Muscle of back (tissue), 11 donors: Measurements from ENCODE around the gene ATP11B. TPM values are rescaled to one million over a fixed set of nuclear protein-coding genes. Genes with fewer than 3 reads are reported as not detected.

Source experiments
- DNase-seq, 3 donors: peaks; one replicate each; pipeline versions ENCODE4 v3.0.0 to v3.0.0-alpha.2; 2013
- polyA plus RNA-seq, 10 donors: library from polyadenylated mRNA; unstranded; fragments of 120-200 nt; gene quantifications; one replicate each; pipeline ENCODE4 v1.2.1, GENCODE V29; 2013; ENCODE audit not compliant: insufficient read length in 10 of 10

ATP11B gene
- polyA plus RNA-seq, 10 donors: 39.5 to 54.7 (median 46.6) TPM

GRCh38 chr3:182949688-182950087, 156.4 kb downstream of the ATP11B start:
- no peak for DNase-seq

GRCh38 chr3:182954553-182955235, 161.4 kb downstream of the ATP11B start:
- DNase-seq: no peak

- no peak for DNase-seq
These were observed 163.9 kb downstream of the ATP11B start for GRCh38 chr3:182957226-182957625.

GRCh38 chr3:182957676-182958266, 164.5 kb downstream of the ATP11B start:
- DNase-seq: no peak

DNA sequence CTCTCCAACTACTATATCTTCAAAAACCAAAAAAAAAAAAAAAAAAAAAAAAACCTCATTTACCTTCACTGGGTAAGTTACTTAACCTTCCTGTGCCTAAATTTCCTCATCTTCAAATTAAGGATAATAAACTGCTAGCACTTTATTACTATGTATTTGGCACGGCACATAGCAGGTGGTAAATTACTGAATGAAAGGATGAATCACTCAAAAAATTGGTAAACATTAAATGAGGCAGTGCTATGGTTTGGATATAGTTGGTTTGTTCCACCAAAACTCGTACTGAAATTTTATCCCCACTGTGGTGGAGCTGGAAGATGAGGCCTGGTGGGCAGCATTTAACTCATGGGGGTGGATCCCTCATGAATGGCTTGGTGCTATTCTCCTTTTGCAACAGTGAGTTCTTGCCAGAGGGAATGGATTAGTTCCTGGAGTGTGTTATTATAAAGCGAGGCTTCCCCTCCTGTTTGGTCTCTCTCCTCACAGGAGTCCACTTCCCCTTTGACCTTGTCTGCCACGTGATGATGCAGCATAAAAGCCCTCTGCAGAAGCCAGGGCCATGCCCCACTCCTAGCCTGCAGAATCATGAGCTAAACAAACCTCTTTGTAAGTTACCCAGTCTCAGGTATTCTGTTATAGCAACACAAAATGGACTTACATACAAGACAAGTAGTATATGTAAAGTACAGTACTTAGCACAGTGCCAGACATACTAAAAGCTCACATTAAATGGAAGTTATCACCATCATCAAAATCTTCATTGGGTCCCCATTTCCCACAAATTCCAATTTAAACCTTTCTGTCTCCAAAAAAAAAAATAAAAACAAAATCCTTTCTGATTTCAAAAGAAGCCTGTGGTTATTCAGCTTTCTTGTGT, 166.4 kb downstream of the ATP11B start:
- DNase-seq: no peak

GRCh38 chr3:182962166-182962565, 168.9 kb downstream of the ATP11B start:
- no peak for DNase-seq

DNA sequence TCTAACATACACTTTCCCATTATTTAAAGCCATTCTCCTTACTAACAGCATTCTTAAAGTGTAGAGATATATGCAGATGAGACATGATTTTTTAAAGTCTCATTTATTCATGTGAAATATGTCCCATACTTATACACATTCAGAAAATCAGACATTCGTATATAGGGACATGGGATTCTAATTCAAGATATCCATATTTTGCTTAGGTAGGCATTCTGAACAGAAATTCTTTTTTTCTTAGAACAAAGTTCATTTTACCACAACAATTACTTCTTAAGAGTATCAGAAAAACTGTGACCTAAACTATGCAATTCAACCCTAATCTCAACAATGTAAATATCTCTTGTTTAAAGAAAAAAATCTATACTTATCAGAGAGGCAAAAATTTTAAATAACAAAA, 170.9 kb downstream of the ATP11B start:
- DNase-seq: no peak

DNA sequence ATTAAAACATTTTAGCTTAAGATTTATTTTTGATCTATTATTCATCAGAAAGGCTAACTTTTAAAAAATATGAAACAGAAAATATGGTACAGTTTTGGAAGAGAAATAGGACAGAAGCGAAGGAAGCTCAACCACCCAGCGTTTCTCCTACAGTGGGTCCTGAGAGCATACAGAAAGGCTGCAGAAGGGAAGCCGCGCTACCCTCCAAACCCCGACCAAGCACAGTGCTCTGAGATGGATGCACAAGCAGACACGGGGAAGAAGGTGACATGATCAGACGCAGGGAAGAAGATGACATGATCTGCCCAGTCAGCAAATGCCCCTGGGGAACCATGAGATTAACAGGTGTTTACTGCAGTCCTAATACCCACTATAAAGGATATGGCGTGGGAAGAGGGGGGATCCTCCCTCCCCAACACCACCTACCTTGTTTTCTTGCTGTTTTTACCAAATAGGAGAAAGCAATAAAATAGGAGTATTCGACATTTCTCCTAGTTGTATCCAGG, 172.6 kb downstream of the ATP11B start:
- no peak for DNase-seq

GRCh38 chr3:182967218-182968204, 174.2 kb downstream of the ATP11B start:
- no peak for DNase-seq

- DNase-seq: no peak
These were observed 176.0 kb downstream of the ATP11B start for GRCh38 chr3:182969277-182969676.

- DNase-seq: no peak
These were observed 176.5 kb downstream of the ATP11B start for GRCh38 chr3:182969853-182970252.

- no peak for DNase-seq
These were observed 177.6 kb downstream of the ATP11B start for GRCh38 chr3:182970811-182971418.

Other genes starting within 250 kb of the ATP11B start
- gene DCUN1D1, start 187.0 kb downstream of the ATP11B start, polyA plus RNA-seq: 10 to 100 TPM; 24.1 to 38.7 (median 35.6) TPM